HG03460 (cell line): ENCODE results near the gene CD9.

ENCODE experiments used
- ATAC-seq: cut with Tn5 transposase; IDR thresholded peaks from one replicate; pipeline ENCODE4 v1.9.1; 2021; ENCODE audit not compliant: unreplicated experiment

The CD9 gene

GRCh38 chr12:6216581-6216980 is 16.4 kb downstream of the CD9 start:
- no peak for ATAC-seq

DNA sequence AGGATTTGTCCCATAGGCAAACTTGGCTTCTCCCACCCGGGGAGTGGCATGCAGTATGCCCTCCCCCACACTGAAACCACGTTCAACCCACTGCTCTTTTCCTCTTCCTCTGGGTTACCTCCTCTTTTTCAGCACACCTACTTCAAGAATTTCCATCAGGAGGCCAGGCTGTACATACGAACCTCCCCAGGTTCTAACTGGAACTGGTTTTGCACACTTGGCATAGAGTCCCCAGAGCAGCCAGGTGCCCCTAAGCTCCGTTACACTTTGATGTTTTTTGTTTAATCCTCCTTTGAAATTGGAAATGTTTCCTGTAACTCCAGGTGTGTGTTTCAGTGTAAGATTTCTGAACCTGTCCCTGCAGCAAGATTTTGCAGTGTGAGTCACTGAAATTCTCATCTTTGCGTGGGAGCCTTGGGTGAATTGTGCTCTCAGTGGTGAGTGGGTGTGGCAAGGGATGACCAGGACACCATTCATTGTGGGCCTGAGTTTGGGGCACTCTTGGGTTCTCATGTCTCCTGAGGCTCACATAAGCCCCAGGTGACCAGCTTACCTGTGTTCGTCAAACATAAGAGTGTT is 18.2 kb downstream of the CD9 start:
- no peak for ATAC-seq

GRCh38 chr12:6219980-6220379 is 19.8 kb downstream of the CD9 start:
- ATAC-seq = no peak

- ATAC-seq = no peak
Observed at GRCh38 chr12:6221146-6221545, 20.9 kb downstream of the CD9 start.

DNA sequence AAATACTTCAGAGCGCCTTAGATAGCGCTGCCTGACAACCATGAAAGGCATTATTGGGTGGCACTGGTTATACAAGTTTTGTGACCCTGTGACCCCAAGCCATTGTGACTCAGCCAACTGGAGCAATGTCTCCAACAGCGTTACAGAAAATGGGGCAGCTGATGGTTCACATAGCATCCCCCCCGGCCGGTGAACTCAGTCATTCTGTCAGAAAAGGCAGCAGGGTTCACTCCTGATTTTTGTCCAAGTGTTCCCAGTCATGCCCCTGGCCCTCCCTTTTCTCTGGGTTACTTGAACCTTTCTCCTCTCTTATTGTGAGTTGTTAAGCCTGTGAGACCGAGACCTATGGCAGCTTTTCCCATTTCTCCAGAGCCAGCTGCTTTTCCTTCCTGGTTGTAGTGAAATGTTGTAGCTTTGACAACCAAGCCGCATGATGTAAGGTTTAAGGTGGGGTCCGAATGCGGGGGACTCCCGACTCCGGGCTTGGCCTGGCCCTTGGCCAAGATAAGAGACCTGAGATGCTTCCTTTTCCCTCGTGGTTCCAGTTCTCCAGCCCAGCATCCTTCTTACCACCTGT is 22.0 kb downstream of the CD9 start:
- ATAC-seq = no peak

GRCh38 chr12:6223545-6223944 is 23.3 kb downstream of the CD9 start:
- no peak for ATAC-seq

DNA sequence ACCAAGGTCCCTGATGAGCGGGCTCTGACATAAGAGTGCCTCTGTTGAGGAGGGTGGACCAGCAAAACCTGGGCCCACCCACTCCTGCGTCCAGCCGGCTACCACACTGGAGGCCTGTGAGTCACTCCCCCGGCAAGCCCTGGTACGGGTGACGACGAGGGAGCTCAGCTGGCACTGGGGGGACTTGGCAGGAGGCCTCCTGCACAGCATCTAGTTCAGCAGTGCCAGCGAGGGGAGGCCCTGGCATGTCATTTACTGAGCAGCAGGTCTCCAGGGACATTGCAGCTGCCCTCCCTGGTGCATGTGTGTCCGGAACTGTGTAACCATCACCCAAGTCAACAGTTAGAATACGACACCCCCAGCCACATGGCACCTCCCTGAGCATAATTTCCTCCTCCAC is 24.4 kb downstream of the CD9 start:
- ATAC-seq = no peak

- ATAC-seq = no peak
Observed at GRCh38 chr12:6225630-6226001, 25.4 kb downstream of the CD9 start.

GRCh38 chr12:6226002-6226678 is 25.9 kb downstream of the CD9 start:
- ATAC-seq = no peak

GRCh38 chr12:6226679-6227051 is 26.5 kb downstream of the CD9 start:
- no peak for ATAC-seq

DNA sequence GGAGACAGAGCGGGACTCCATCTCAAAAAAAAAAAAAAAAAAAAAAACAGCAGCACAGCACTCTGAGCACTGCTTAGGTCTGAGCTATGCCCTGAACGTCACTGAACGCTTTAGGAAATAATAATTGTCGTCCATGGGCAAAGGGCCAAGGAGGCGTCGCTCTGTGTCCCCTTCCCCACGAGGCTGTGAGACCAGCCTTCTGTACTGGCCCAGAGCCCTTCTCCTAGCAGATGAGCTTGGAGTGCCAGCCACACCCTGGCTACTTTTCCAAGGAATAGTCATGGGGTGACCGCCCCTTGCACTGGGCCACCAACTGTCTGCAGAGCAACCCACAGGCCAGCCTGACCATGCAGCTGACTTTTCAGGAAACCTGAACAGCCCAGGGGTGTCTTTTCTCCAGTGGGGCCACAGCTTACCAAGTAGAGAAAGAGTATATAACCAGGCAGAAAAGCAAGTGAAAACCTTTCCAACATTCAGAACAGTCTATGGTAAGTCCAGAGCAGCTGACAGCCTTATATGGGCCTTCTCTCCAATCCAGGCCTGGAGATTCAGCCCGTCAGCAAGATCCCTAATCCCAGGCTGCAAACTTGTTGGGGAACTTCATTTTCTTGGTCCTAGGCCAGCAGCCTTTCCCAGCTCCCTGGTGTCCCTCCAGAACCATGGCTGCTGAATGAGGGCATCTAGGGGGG is 28.5 kb downstream of the CD9 start:
- ATAC-seq = no peak

DNA sequence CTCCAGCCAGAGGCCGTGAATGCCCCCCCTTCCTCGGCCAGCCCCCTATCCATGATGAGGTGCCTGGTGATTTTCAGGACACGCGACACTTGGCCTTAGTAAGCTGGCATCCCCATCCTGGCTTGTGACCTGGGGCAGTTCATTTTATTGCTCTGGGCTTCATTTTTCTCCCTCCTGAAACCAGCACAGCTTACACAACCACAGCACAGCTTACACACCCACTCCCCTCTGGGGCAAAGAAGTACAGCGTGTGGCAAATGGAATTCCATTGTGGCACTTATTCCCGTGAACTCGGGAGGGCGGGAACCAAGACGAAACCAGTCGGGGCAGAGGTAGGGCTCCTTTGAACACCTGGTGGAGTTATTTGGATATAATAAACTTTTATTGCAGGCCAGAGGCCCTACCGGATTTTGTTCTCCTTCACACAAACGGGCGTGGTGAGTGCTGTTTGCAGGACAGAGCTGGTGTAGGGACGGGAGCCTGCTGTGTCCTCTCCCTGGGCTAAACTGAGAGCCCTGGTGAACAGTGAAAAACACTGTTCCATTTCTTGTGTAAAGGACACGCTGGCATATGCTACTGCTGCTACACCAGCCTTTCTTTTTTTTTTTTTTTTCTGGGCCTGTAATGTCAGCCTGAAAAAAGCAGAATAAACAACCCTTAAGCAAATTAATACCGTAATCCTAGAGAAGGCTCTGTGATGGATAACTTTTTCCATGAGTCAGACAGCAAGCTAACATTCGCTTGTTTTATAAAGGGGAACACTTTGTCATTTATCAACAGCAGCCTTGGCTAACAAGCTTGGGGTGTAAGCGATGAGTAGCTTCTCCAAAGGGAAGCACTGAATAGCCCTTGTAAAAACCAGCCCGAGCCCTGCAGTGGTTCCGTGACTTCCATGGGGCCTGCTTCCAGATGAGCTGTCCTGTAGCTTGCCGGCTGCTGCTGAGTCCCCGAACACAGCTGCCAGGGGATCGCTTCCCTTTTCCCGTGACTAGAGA is 29.3 kb downstream of the CD9 start:
- no peak for ATAC-seq

- ATAC-seq = no peak
Observed at GRCh38 chr12:6230321-6231110, 30.3 kb downstream of the CD9 start.

DNA sequence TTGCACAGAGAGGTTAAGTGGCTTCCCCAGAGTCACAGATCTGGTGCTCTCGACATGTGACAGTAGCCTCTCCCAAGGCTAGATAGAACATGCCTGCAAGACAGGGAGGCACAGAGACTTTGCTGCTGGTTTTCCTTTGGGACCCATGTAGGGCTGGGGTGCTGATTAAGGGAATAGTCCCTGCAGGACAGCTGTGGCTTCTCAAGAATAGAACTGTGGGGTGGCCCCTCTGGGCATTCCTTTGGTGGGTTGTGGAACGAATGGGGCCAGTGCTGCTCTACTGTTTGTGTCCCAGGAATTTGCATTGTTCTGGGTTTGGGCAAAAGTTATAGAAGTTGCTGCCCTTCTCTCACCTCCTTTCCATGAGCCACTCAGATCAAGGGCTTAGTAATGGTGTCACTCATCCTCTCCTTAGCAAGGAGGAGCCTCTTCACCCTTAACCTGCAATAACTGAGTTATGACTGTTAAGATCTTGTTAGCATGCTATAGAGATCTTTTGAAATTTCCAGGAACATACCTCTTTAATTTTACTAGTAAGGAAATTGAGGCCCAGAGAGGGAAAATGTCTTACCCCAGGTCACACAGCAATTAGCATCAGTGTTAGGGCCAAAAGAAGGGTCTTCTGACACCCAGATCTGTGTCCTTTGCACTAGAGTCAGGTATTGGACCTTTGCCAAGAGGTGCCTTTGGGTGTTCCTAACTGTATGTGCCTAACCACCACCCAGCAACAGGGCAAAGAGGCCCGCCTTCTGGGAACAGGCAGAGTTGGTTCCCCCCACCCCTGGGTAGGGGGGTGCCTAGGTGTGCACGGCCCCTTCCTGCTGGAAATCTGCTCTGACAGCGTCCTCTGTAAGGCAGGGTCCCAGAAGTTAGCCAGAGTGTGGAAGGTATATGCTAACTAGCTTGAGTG is 31.4 kb downstream of the CD9 start:
- ATAC-seq = no peak

GRCh38 chr12:6233121-6233971 is 33.1 kb downstream of the CD9 start:
- no peak for ATAC-seq

DNA sequence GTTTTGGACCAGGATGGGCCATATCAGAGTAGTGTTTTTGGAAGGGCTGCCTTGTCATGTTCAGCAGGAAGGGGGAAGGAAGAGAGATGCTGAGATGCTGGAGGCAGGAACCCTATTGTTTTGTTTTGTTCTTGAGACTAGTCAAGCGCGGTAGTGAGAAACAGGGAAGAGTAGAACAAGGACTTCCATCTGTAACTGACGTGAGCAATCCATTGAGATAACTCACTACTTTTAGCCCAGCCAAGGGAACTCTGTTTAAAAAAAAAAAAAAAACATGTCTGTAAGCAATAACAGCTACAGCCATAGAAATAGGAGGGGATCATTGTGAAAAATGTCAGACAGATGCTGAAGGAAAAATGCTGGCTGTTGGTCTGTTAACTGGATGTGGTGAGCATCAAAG is 34.0 kb downstream of the CD9 start:
- ATAC-seq = no peak

- no peak for ATAC-seq
Observed at GRCh38 chr12:6234906-6235305, 34.7 kb downstream of the CD9 start.

DNA sequence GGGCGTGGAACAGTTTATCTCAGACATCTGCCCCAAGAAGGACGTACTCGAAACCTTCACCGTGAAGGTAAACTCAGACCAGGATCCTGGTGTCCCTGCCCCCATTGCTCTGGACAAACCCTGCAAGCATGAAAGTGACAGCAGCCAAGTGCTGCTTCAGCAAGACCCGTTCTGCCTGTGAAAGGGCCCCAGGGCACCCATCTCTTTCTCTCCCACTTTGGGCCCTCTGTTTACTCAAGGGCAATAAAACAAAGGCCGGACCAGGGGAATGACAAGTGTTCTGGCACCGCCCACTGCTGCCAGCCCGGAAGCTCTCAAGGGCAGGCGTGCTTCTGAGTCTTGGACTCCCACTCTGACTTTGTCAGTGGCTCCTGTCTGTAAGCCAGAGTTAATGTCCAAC is 35.3 kb downstream of the CD9 start:
- no peak for ATAC-seq
